SHP77 treated with DMSO at 0.1 percent for 48 hours (cell line): ENCODE results near the gene BTG4.

ENCODE experiments used
- DNase-seq: peaks from one replicate; lab custom pipeline; 2025; lab: John Stamatoyannopoulos, UW

The BTG4 gene

GRCh38 chr11:111512296-111513239 is at the start of gene BTG4:
Gene BTG4, minus strand, starts transcription at chr11:111512386. Its CDS starts 13,610 bp downstream, at chr11:111498776.
- no peak for DNase-seq

DNA sequence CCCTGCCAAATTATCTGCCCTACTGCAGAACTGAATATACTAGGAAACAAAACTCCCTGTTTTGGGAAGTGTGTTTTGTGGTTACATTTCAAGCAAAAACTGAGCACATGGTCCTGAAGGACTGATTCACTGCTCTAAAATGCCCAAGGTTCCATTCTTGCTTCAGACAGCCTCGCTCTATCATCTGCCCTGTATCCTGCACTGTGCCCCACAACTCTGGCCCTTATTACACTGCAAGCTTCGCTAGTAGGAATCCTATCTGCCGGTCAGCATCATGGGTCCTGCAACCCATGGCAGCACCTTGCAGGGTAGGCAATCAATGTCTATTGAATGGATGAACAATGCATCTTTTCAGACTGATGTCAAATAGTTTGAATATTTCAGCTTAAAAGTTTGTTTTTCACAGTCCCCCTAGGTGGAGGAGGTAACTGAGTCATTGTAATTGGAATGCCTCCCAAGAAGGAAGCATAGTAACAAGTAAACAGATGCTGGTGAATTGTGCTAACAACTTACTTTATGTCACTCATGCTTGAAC is 49.7 kb upstream of the BTG4 start:
- DNase-seq, result no peak

DNA sequence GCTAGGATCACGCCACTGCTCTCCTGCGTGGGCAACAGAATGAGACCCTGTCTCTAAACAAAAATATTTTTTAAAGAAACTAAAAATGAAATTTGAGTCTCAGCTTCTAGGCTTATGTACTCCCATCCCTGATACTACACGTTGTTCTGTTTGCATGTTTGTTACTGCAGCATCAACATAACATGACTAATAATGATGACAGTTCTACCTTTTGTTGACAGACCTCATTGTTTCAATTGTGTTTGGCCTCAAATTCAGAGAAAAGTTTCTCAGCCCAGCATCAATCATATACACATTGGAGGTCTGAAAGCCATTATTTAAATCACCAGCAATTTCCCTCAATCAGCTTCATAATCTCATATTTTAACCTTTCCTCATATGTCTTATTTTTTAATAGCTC is 49.1 kb upstream of the BTG4 start:
- DNase-seq, result no peak

DNA sequence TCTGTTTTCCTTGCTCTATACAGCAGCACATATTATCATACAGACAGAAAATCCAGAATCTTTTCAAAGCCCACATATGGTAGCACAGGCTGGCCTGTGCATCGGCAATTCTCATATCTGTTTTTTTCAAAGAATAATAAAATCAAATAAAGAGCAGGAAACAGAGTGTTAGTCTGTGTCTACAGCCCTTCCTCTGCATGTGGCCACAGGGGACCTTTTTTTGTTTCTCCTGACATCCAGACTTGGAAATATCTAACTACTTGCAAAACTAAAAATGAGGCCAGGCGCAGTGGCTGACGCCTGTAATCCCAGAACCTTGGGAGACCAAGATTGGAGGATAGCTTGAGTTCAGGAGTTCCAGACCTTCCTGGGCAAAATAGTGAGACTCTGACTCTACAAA is 48.6 kb upstream of the BTG4 start:
- no peak for DNase-seq

- no peak for DNase-seq
Measured at GRCh38 chr11:111559800-111560464, 47.7 kb upstream of the BTG4 start.

GRCh38 chr11:111557425-111558111 is 45.4 kb upstream of the BTG4 start:
- no peak for DNase-seq

DNA sequence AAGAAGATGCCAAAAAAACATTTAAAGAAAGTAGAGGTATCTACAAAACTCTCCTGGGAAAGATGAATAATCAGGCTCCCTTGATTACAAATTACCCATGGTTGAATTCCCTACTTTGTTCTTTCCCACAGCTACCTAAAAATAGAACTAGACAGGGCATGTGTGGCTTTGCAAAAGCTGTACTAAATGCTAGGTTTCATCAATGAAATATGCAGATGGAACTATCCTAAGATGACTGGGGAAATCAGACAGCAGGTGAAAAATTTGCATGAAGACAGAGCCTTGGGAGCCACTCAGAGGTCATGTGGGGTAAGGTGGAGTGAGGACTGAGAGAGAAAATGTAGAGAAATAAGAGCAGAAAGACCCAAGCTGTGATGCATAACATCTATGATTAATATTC is 43.1 kb upstream of the BTG4 start:
- DNase-seq, result no peak

GRCh38 chr11:111554532-111554931 is 42.3 kb upstream of the BTG4 start:
- no peak for DNase-seq

DNA sequence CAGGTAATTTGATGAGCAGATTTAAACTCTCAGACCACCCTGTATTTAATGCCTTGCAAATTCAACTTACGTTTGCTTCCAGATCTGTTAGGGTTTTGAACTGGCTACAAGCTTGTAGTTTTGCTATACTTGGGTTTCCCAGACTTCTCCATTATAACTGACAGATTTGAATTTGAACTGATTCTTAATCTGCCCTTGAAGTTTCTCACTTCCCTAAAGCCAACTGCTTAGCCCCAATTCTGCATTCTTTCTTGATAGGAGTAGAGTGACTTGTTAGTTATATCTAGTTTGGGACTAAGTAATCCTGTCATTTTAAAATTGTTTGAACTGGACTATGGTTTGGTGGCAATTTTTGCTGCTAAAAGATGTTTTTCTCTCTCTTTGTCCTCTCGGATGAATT is 38.1 kb upstream of the BTG4 start:
- DNase-seq, result no peak

DNA sequence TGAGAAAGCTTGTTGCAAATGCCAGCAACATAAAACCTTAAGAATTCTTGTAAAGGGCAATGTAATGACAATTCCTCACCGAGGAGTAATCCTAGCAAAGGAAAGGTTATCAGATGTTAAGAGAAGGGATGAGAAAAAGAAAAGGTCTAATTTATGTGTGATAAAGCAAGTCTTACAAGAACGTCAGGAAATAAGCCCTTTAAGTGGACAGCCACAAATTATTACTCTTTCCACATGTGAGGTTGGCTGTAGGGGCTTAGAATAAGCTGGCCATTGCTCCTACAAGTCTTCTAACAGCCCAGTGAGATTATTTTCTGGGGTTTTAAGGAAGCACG is 37.6 kb upstream of the BTG4 start:
- DNase-seq, result no peak

DNA sequence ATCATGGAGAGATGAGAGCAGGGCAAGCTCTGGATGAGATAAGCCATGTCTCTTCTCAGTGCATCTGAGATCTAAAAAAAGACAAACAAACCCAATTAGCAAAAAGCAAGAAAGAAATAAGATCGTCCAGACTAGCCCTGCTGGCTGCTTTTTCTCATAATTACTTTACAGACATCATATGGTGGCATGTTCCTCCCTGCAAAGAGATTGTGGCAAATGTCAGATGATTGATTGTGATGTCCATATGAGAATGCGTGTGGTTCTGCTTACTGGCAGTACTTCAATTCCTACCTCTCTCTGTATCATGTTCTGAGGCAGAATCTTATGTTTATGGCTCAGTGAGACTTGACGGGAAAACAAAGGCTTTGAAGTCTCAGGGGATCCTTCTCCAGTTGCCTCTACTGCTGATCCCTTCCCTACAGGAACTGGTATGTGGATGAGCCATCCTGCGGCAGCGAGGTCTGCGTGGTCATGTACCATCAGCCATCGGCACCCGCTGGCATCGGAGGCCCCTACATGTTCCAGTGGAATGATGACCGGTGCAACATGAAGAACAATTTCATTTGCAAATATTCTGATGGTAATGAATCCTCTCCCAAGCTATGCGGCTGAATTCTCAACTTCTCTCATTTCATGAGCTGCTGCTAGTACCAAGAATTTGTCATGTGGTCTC is 37.1 kb upstream of the BTG4 start:
- DNase-seq, result no peak

DNA sequence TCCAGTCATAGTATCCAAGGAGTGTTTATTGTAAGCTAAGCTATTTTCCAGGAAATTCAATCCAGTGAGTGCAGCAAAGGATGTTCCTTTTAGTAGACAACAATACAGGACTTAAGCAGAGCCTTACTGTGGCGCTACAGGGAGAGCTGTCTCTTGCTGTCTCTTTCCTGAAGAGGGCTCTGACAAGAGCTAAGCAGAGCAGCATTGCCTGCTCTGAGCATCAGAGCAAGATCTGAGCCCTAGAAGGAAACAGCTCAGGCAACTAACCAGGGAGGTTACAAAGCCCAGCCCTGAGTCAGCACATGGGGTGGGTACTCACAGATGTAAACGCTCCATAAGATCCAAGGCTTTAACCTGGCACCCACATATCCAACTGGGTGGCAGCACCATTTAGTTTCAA is 36.3 kb upstream of the BTG4 start:
- DNase-seq, result no peak

- no peak for DNase-seq
Measured at GRCh38 chr11:111542606-111543275, 30.6 kb upstream of the BTG4 start.

- DNase-seq, result no peak
Measured at GRCh38 chr11:111541254-111542061, 29.3 kb upstream of the BTG4 start.

GRCh38 chr11:111540937-111541253 is 28.7 kb upstream of the BTG4 start:
- no peak for DNase-seq

DNA sequence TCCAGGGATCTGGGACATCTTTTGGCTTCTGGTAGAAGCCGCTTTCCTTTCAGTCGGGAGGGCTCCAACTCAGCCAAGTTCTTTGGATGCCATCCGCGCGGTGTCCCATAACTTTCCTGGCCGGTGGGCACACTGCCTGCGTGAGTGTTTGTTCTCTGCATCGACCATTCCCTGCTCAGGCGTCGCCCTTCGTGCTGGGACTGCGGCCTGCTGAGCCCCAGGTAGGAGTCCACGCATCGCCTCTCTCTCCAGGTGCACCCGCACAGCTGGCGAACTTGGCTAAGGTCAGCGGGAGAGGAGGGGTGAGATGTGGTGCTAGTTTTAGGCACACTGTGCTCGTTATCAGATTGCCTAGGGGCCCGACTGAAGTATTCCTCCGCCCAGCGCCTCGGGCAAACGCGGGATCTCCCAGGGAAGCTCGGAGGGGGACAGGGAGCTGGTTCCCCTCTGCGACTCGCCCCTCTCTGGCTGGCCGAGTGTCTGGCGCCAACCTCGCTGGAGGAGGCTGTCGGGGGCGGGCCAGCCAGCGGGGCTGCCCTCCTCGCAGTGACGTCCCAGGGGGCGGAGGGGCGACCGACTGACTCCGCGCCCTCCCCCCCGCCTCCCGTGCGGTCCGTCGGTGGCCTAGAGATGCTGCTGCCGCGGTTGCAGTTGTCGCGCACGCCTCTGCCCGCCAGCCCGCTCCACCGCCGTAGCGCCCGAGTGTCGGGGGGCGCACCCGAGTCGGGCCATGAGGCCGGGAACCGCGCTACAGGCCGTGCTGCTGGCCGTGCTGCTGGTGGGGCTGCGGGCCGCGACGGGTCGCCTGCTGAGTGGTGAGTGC is 28.1 kb upstream of the BTG4 start, which contains the start of gene LAYN:
Gene LAYN, plus strand, starts transcription at position 607 of the 823 bp plus-strand sequence. Its CDS starts 124 bp downstream, at position 731.
- DNase-seq, result no peak

GRCh38 chr11:111539426-111540113 is 27.4 kb upstream of the BTG4 start:
- no peak for DNase-seq

GRCh38 chr11:111538407-111539114 is 26.4 kb upstream of the BTG4 start:
- no peak for DNase-seq
